CD4-positive, alpha-beta T cell treated with Interleukin-15 for 1 hour (primary cell): ENCODE measurements around the gene REXO1.

Experiments
- DNase-seq: peaks from one replicate; pipeline ENCODE4 v3.0.0-alpha.2; 2020

REXO1 gene

DNA sequence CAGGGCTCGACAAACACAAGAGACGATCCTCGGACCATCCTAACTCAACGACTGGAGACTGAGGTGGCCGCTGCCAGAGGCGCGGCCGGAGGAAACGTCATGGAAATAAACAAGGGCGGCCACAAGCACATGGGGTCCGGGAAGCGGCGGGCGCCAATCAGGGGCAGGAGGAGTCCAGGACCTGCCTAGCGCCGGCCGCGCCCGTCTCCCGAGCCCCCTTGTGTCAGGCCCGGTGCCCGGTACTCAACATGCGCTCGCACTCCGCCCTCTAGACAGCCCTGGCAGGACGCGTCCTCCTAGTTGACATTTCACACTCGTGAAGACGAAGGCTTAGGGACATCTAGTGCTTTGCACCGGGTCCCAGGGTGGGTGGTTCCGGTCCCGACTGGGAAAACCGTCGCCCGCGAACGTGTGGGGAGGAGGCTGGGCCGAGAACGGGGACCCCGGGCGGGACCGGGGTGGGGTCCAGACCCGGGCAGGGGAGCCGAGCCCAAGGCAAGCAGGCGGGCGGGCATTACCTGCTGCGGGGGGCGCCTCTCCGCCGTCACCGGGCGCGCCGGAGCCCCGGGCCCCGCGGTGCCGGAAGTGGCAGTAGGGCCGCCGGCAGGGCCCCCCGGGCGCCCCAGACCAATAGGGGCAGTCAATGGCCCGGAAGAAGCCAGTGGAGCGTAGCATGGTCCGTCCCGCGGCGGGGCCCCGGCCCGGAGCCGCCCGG is 442 bp downstream of the REXO1 start:
- no peak for DNase-seq

DNA sequence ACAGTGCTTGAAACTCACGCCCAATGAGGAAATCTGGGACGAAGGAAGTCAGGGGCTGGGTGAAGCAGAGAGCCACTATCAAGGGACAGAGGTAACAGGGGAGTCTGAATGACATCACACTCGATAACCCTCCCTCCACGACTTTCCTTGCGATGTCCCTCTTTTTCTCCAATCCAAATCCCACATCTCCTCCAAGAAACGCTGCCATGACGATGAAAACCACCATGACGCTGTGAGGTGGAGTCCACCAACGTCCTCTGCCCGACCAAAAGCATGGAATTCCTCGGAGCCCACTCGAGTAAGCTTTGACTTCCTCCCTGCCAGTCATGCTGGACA is 967 bp downstream of the REXO1 start:
- DNase-seq: no peak

DNA sequence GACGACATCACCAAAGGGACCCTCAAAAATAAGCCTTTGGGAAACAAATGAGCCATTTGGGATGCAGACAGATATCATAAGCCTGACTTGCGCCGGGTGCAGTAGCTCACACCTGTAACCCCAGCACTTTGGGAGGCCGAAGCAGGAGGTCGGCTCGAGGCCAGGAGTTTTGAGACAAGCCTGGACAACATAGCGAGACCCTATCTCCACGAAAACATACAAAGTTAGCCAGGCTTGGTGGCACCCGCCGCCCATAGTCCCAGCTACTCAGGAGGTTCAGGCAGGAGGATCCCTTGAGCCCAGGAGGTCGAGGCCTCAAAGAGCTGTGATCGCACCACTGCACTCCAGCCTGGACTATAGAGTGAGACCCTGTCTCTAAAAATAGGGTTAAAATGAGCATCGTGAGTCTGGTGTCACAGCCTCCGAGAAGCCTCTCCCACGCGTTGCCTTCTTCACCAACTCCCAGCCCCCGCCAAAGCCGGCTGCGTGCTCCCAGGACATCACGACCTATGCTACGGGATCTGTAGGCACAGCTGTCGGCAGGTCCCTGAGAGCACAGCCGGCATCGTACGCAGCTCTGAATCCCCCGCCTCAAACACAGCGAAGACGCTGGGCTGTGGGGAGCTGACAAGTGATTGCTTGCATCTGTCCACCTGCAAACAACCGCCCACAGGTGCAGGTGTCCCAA is 1.6 kb downstream of the REXO1 start:
- DNase-seq: no peak

DNA sequence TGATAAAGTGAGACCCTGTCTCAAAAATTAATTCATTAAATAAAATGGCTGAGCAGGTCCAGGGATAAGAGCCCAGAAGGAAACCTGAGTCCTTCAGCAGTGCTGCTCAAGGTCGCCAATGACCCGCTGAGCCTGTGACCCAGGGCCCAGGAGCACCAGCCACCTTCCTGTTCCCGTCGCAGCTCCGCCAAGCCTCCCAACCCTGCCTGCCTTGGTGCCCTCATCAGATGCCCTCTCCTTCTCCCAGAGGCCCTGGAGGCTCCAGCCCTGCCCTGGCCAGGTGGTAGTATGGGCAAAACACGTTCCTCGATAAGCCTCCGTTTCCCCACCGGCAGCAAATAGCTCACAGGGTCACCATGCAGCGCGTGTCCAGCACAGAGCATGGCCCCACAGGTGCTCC is 2.6 kb downstream of the REXO1 start:
- no peak for DNase-seq

DNA sequence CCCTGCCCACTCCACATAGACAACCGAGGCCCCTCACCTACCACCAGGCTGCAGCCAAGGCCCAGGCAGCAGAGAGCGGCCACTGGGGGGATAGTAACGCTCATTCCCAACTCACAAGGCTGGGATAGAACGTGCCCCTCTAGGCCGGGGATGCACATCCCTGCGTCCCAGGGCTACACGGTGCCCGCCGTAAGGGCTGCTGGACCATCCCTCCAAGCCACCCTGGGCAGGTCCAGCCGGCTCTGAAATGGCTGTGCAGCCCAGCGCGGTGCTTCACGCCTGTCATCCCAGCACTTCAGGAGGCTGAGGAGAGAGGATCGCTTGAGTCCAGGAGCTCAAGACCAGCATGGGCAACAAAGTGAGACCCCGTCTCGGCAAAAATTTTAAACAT is 3.2 kb downstream of the REXO1 start:
- no peak for DNase-seq

DNA sequence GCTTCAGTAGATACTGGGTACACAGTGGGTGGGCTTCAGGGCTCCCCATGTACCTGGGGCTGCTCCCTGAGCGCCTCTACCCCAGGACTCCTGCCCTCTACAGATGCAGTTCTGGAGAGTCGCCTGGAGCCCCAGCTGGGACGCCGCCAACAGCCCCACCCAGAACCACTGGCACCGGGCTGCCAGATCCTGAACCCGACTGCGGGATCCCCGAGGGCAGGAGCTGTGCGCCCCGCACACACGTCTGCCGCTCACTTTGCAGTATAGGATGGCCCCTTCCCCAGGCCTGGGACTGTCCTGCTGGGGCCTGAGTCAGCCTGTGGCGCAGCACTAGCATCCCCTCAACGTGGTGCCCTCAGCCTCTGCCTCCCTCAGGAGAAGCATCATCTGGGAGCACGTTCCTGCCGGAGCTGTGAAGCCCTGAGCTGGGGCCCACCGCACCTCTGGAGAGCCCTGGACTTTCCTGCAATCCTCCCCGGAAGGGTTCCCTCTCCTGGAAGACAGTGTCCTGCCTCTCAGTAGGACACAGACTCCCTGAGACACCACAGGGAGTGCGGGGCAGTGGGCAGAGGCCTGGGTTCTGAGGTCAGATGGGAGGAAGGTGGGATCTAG is 3.7 kb downstream of the REXO1 start:
- no peak for DNase-seq

DNA sequence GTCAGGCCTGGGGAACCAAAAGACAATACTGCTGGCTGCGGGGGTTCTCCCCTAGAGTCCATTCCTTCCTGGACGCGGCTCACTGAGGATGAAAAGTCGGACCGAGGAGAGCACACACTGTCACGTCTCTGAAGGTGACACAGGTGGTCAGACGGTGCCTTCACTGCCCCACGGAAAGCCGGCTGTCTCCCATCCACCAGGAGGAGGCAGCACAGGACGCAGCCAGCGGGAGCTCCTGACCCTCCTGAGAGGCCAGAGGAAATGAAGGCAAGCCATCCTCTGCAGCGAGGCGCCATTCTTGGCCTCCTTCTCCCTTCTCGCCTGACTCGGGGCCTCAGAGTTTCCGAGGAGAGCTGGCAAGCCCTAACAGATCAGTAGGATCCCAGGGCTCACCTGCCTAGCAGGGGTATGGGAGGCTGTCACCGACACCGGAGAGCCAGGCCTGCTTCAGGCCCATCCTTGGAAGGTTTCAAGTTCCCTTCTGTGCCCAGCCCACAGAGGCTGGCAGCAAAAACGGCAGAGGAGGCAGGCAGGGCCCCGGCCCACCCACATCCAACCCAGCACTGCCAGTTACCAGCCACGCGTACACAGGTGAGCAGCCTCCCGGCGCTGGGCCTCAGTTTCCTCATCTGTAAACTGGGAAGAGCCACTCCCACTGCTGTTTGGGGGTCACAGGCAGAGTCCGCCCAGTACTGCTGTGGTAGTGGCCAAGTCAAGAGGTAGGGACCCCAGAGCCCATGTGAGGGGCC is 4.5 kb downstream of the REXO1 start:
- DNase-seq: no peak

DNA sequence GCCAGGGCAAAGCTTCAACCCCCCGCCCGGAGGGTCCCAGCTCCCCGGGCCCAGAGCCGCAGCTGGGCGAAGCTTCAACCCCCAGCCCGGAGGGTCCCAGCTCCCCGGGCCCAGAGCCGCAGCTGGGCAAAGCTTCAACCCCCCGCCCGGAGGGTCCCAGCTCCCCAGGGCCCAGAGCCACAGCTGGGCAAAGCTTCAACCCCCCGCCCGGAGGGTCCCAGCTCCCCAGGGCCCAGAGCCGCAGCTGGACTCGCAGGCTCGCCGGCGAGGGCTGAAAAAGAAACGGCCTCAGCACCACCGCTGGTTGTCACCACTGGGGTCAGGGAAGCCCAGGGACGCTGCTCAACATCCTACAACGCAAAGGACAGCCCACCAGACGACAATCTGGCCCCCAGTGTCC is 5.2 kb downstream of the REXO1 start:
- no peak for DNase-seq

DNA sequence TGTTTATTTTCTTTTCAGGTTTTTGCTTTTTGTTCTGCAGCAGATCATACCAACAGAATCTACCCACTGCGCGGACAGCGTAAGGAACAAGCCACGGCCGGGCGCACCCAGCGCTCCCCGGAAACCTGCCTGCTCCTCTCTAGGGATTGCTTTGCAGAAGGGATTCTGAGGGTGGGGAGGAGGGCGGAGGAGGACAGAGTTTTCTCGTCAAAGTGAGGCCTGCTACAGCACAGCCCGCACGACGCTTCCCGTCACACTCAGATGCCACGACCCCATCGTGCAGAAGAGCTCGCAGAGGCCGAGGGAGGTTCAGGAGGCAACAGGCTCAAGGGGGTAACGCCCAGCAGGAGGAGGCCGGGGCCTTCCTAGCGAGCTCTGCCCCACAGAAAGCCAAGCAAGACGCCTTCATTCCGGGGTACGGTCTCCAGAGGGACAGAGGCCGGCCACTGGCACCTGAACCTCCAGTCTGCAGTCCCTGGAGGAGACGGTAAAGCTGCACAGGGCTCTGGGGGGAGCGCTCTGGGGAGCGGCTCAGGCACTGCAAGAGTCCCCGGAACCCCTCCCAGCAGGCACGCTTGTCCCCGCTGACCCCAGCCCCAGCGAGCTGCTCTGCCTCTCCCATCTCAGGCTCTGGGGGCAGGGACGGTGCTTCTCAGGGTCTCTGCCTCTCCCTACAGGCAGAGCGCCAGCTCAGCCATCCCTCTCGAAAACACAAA is 6.9 kb downstream of the REXO1 start:
- DNase-seq: no peak

DNA sequence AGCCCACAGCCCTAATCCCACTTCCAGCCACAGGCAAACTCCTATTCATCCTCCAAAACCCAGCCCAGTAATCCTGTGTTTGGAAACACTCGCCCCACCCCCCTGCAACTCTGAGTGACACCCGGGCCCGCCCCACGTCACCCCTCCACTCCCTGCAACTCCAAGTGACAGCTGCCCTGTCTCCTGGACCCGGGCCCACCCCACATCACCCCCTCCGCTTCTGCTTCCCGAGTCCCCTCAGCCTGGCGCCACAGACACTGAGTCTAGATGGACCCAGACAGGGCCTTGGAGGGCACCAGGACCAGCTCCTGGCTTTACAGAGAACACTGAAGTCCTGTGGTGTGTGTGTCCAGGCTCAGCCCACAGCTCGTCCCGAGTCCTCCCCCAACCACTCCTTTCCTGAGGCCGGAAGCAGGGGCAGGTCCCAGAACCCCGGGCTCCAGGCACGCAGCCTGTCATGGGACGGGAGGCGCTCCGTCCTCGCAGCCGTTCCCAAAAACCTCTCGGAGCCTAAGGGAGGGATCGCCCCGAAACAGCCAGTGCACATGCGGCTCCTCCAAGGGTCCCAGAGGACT is 7.7 kb downstream of the REXO1 start:
- no peak for DNase-seq

DNA sequence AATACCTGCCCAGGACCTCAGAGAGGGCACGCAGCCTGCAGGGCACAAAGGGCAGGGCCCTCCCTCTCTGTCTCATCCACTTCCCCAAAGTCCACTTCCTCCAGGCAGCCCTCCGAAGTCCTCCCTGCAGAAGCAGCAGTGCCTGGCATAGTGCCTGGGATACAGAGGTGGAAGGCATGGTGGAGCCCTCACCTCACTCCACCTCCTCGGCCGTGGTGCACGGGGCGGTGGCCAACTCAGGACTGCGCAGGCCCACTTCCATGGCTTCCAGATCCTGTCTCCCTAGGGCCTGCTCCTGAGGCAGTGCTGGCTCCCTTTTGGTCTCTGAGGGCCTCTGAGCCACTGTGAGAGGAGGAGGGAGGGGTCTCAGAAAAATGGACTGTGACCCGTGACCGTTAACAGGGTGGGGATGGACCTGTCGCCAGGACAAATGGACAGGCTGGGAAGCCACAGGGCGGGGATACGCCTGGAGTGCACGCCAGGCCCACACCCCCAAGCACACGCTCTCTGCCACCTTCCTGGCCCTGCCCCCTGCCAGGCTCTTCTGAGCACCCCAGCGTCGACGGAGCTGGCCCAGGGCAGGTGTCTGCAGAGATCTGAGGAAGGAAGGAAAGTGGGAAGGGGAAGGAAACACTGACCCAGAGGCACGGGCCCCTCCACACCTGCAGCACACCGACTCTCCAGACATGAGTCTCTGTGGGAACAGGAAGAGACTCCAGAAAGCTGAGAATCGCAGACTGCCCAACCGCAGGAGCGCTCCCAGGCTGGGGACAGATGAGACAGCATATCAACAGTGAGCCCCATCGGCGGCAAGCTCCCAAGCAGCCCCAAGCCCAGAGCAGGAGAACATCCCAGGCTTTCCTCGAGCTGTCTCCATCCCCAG is 8.4 kb downstream of the REXO1 start:
- no peak for DNase-seq

DNA sequence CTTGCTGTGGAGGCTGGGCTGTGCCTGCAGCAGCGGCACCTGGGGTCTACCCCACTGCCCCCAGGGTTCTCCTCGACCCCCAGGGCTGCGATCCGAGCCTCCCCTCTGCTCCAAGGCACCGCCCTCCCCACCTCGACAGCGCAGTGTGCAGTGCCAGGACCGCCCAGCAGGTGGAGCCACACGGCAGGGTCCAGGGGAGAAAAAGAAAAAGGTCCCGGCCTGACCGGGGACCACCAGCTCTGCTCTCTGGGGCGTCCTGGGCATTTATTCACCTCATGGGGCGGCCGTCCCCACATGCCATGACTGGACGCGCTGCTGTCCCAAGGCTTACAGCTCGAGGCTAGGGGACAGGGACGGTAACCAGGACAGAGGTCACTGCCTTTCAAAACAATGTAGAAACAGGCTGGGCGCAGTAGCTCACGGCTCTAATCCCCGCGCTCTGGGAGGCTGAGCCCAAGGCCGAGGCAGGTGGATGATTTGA is 10.6 kb downstream of the REXO1 start:
- DNase-seq: no peak

DNA sequence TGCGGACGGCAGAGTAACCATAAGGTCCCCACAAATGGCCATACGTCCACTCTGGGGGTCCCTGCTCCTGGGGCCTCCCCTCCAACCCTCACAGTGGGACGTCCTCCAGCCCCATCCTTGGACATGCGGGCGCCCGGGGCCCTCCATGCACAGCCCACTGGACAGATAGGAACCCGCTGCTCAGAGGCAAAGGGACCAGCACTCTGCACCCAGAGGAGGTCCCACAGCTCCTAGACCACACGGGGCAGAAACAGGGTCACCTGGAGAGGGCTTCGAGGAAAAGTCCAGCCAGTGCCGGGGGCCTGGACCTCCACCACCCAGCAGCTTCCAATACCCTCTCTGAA is 11.1 kb downstream of the REXO1 start:
- no peak for DNase-seq

DNA sequence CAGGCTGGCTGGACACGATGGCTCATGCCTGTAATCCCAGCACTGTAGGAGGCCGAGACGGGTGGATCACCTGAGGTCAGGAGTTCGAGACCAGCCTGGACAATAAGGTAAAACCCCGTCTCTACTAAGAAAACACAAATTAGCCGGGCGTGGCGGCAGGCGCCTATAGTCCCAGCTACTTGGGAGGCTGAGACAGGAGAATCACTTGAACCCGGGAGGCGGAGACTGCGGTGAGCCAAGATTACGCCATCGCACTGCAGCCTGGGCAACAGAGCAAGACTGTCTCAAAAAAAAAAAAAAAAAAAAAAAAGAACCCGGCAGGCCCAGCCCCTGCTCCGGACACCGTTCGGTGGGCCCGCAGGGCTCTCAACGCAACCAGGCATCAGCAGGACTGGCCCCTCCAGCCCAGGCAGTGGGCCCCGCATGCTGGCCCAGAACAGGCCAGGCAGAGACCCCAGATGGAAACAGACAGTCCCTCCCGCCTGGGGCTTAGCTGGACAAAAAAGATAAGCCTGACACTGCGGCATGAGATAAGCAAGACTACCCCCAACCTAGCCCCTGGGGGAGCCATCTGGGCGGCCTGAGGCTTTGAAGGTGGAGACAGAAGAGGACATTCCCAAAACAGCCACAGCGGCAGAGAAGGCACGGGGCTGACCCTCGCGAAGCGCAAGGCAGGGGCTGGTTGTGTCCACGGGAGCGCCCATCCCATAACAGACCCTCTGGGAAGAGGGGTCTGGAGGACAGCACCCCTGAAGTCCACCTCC is 11.6 kb downstream of the REXO1 start:
- no peak for DNase-seq

DNA sequence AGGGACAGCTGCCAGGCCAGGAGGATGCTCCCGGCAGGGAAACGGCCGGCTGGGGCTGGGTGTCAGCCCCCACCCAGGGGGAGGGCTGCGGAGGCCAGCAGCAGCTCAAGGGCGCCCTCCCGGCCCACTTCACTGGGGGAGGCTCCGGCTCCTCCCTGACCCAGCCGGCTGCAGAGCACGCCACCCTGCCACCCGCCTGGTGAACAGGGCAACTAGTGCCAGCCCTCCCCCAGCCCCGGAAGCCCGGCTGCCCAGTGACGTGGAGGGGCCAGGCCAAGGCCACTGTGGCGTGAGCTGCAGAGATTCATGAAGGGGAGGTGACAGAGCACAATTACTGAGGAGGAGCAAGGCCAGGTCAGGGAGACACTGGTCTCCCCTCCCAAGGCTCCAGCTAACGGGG is 14.7 kb downstream of the REXO1 start:
- no peak for DNase-seq

DNA sequence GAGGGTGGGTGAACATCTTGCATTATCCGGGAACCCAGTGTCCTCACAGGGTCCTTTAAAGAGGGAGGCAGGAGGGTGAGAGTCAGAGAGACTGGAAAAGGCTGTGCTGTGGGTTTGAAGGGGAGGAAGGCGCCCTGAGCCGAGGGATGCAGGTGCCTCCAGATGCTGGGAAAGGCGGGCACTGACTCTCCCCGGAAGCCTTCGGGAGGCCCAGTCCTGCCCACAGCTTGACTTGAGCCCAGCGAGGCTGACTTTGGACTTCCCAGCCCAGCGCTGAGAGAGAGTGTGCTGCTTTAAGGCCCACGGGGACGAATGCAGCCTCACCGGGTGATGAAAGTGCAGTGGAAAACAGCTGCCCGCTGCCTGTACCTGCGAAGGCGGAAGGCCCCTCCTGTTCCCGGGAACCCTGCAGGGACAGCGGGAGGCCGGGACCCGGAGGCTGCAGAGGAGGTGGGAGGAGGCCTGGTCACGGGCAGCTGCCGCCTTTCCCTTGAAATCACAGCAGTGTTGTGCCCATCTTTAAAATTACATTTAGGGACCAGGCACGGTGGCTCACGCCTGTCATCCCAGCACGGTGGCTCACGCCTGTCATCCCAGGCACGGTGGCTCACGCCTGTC is 16.1 kb downstream of the REXO1 start:
- DNase-seq: no peak

DNA sequence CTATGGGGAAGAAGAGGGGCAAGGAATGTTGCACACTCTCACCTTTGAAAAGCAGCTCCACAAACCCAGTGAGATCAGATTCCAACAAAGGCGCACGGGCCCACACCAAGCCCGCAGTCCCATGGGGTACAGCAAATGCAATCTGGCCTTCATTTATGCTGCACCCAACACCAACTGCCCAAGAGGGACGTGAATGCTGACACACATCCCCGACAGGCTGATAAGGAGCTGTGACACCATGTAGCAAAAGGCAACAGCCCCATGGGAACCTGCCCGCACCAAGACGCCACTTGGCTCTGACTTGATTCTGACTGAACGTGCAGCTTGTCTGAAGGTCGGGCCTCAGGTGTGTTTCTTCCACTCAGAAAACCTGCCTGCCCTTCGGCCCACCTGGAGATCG is 17.3 kb downstream of the REXO1 start:
- no peak for DNase-seq

DNA sequence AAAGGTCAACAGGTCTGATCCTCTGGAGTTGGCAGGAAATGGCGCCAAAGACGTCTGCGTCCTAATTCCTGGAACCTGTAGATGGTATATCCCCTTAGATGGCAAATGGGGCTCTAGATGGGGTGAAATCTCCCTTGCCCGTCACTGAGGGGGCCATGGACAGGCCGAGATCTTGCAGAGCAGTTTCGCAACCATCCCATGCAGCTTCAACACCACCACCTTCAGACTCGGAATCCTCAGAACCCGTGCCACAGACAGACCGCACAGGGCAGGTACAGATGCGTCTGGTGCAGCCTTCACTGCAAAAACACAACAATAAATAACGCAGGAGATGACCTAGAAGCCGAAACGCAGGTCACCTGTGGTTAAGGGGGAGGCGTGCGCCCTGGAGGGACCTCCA is 17.7 kb downstream of the REXO1 start:
- no peak for DNase-seq

DNA sequence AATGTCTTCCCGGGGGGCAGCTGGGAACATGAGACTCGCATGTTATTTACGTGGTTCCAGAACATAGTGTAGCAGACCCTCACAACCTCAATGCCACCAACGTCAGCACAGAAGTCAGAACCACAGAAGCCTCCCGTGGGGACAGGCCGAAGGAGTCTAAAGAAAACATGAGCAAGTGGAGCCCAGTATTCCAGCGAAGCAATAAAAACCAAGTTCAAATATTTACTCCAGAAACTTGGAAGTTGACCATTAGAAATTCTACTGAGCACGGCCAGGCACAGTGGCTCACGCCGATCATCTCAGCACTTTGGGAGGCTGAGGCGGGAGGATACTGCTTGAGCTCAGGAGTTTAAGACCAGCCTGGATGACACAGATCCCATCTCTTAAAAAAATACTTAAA is 18.3 kb downstream of the REXO1 start:
- no peak for DNase-seq
